ENCODE measurements around the gene COG4.

DNA sequence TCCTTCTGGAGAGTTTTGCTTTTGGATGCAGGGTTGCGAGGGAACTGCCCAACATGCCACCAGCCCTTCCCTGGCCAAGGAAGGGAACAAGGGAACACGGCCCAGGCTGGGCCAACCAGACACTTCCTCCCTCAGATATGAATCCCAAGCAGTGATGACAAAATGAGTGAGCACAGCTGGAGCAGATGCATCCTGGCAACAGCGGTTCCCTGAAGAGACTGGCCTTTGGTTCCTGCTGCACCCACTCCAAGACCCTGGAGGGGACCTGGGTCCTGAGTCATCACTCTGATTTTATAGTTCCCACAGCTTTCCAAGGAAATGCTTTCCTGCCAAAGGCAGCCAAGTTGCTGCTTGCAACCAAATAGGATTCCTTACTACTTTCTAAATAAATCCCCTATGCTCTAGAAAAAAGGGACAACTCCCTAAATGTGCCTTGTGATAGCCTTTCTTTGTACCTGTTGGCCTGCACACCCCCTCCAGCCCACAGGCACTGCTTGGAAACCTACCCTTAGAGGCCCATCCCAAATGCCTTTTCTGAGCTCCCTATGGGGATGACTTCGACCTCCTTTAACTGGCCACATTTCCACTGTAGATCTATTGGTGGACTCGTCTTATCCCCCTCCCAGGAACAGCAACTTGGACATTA lies 89.8 kb downstream of the COG4 start:
- TF ChIP-seq CTCF (IDR thresholded peaks at IDR 0.05 in 8 of 11, conservative IDR thresholded peaks at IDR 0.05 in 3 of 11): no peak
- TF ChIP-seq POLR2AphosphoS5 (IDR thresholded peaks at IDR 0.05): peak in 2 of 3 donors; percentile 70 to 80
- TF ChIP-seq POLR2A (IDR thresholded peaks at IDR 0.05): no peak
